Activated naive CD4-positive, alpha-beta T cell treated with anti-CD3 and anti-CD28 coated beads, Interleukin-2, amount 10 ng/mL, durations not matched to agents 7 days and 5 days (primary cell): ENCODE data around the gene EXOC2.

Experiments
- CTCF ChIA-PET: fragments of 350-600 bp; sonication (Branson Sonifier 250); formaldehyde crosslinking; loops from one replicate; lab custom pipeline; 2021; ENCODE audit warnings: antibody characterized with exemption; lab: Charles Lee
- DNase-seq: peaks from one replicate; pipeline ENCODE4 v3.0.0-alpha.2; 2020
- H3K27ac Mint-ChIP-seq: one replicate; pipeline ENCODE4 v1.8.0; 2021; ENCODE audit warnings: mild to moderate bottlenecking, moderate library complexity, mixed read lengths
- H3K27me3 Mint-ChIP-seq: one replicate; pipeline ENCODE4 v1.8.0; 2021; ENCODE audit warnings: mild to moderate bottlenecking, mixed read lengths
- H3K36me3 Mint-ChIP-seq: one replicate; pipeline ENCODE4 v1.8.0; 2021; ENCODE audit warnings: mixed read lengths
- H3K4me1 Mint-ChIP-seq: one replicate; pipeline ENCODE4 v1.8.0; 2021; ENCODE audit warnings: mixed read lengths
- H3K4me3 Mint-ChIP-seq: one replicate; pipeline ENCODE4 v1.8.0; 2021; ENCODE audit warnings: mild to moderate bottlenecking, moderate library complexity, mixed read lengths
- H3K9me3 Mint-ChIP-seq: one replicate; pipeline ENCODE4 v1.8.0; 2021; ENCODE audit warnings: mixed read lengths

Gene EXOC2

DNA sequence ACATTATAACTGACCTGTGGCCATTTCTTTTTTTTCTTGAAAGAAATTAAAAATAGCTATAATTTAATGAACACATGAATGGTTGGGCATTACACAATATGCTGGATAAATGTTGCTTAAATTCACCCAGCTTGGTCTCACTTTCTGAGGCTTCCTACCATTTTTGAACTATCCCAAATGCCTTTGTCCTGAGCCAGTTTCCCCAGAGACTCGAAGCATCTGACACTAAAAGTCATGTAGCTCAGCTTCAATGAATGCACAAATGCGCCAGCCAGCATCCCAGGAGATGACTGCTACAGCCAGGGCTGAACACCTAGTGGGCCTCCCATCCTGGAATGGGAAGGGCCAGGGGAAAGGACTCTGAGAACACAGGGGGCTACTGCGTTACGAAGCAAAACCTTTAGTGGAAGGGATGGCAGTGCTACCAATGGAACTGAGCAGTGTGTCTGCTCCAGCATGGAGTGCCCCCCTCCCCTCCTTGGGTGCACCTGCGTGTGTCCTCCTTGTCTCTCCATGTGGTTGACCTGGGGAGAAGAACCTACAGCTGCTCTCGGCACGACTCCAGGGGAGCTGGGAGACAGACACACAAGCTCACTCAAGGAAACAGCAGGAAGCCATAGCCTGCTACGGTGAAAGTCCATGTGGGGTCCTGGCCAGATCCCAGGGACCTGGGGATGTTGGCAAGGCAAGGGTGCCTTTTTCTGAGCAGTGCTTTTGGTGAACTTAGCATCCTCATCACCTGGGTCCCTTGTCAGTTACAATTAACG is 240.5 kb downstream of the EXOC2 start:
- H3K27me3 Mint-ChIP-seq: peaks cover 12% of the 10 kb centered on the region
- peaks cover 9% of the 10 kb centered on the region for H3K9me3 Mint-ChIP-seq
- CTCF ChIA-PET: interaction anchor here (1.1 to 1.8 kb wide), 2 partner anchors 17 to 141 kb away, joined by 3 to 5 read pairs; no protein-coding TSS in a partner anchor
- H3K27ac Mint-ChIP-seq: no peak overlapping the region
- peaks cover 4% of the 10 kb centered on the region for H3K36me3 Mint-ChIP-seq
- DNase-seq: no peak
- peaks cover 29% of the 10 kb centered on the region for H3K4me1 Mint-ChIP-seq
- H3K4me3 Mint-ChIP-seq: no peak overlapping the region

DNA sequence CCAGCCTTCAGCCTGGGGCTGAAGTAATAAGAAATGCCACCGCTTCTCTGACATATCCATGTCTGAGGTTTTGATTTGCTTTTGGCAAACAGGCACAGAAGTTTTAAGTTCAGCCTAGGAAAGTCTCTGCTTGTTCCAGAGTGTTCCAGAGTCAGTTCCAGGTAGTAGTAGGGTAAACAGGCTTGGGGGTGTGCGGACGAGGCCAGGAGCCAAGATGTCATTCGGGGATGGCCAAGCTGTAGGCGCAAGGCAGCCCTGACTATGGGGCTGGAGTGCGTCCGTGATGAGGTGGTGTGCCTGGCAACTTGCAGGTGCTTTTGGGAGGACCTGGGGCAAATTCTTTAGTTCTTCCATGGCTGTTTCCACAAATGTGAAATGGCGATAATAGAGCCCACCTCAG is 241.1 kb downstream of the EXOC2 start:
- Mint-ChIP-seq H3K4me1 (peaks cover 35% of the 10 kb centered on the region), H3K36me3 (no peaks in the 10 kb centered on the region), H3K27me3 (peaks cover 12% of the 10 kb centered on the region), H3K27ac (no peak overlapping the region), H3K9me3 (peaks cover 3% of the 10 kb centered on the region), H3K4me3 (no peak overlapping the region)
- no peak for DNase-seq
- CTCF ChIA-PET: interaction anchor here (1.1 to 1.8 kb wide), 2 partner anchors 16 to 141 kb away, joined by 3 to 5 read pairs; no protein-coding TSS in a partner anchor

DNA sequence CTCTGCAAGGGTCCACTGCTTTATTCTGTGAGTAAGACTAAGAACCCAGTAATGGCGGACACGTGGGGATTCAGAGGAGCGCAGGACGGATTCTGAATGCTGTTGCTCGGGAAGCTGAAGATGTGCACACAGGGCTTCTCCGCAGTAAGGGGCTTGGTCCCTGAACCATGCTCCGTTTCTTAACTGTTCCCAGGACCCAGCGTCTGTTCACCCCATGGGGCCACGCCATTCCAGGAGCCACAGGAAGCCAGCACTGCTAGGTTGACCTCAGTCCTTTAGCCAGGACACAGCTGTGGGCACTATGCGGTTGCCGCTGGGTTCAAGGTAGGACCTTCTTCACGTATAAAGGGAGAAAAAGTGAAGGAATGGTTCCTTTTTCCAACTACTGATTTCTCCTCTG is 241.6 kb downstream of the EXOC2 start:
- H3K4me1 Mint-ChIP-seq: peaks cover 41% of the 10 kb centered on the region
- peaks cover 12% of the 10 kb centered on the region for H3K27me3 Mint-ChIP-seq
- no peak overlapping the region for H3K27ac Mint-ChIP-seq
- no peaks in the 10 kb centered on the region for H3K36me3 Mint-ChIP-seq
- peaks cover 3% of the 10 kb centered on the region for H3K9me3 Mint-ChIP-seq
- DNase-seq: no peak
- no peak overlapping the region for H3K4me3 Mint-ChIP-seq
- CTCF ChIA-PET: no interaction called here

DNA sequence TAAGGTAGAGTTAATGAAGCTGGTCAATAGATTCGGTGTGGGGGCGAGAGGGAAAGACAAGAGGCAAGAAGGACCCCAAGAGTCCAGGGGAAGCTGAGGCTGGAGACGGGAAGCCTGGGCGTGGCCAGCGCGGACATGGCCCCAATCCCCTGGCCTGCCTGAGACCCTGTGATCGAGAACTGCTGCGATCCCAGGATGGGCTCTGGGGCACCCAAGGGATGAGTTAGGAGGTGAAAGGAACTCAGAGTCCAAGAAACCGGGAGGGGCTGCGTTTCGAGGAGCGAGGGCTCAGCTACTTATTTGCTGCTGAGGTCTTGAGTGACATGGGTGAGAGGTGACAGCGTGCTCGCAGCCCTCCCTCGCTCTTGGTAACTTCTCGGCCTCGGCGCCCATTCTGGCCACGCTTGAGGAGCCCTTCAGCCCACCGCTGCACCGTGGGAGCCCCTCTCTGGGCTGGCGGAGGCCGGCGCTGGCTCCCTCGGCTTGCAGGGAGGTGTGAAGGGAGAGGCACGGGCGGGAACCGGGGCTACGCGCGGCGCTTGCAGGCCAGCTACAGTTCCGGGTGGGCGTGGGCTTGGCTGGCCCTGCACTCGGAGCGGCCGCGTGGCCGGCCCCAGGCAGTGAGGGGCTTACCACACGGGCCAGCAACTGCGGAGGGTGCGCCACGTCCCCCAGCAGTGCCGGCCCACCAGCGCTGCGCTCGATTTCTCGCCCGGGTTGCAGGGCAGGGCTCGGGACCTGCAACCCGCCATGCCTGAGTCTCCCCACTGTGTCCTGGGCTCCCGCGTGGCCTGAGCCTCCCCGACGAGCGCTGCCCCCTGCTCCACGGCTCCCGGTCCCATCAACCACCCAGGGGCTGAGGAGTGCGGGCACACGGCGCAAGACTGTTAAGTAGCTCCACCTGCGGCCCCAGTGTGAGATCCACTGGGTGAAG is 243.2 kb downstream of the EXOC2 start:
- CTCF ChIA-PET: no interaction called here
- Mint-ChIP-seq H3K4me1 (peaks cover 49% of the 10 kb centered on the region), H3K27ac (no peak overlapping the region), H3K9me3 (peaks cover 3% of the 10 kb centered on the region), H3K36me3 (no peaks in the 10 kb centered on the region), H3K27me3 (peaks cover 12% of the 10 kb centered on the region), H3K4me3 (no peak overlapping the region)
- no peak for DNase-seq

DNA sequence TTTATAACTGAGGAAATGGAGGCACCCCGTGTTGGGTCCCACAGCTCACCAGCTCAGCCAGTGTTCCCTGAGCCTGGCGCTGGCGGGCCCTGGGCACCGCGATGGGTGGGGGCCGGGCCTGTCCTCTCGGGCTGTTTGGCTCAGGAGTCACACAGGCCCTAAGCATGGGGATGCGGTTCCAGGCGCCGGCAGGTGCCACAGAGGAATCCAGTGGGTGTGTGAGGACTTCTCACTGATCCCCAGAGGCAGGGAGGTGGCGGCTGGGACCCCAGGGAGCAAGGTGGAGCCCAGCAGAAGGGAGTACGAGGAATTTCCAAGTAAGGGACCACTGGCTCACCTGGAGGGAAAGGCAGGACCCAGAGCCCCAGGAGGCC is 243.9 kb downstream of the EXOC2 start:
- H3K27me3 Mint-ChIP-seq: peaks cover 12% of the 10 kb centered on the region
- peaks cover 52% of the 10 kb centered on the region for H3K4me1 Mint-ChIP-seq
- H3K9me3 Mint-ChIP-seq: peaks cover 3% of the 10 kb centered on the region
- CTCF ChIA-PET: no interaction called here
- H3K27ac Mint-ChIP-seq: peak overlapping the region; percentile 95
- H3K4me3 Mint-ChIP-seq: no peak overlapping the region
- no peak for DNase-seq
- no peaks in the 10 kb centered on the region for H3K36me3 Mint-ChIP-seq

DNA sequence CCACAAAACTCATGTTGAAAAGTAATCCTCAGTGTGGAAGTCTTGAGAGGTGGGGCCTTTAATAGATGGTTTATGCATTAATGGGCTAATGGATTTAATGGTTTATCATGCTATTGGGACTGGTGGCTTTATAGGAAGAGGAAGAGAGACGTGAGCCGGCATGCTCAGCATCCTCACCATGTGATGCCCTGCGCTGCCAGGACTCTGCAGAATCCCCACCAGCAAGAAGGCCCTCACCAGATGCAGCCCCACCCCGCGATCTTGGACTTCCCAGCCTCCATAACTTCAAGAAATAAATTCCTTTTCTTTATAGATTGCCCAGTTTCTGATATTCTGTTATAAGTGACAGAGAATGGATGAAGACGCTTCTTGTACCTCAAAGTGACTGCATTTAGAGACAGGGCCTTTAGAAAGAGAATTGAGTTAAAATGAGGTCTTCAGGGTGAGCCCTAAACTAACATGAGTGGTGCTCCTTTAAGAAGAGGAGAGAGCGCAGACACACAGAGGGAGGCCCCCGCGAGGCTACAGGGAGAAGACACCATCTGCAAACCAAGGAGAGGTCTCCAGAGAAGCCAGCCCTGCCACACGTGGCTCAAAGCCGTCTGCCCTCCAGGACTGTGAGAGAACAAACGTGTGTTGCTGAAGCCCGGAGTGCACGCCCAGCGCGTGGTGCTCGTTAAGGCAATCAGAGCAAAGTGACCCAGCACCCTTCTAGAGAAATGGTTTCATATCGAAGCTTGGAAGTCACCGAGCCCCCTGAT is 244.5 kb downstream of the EXOC2 start:
- H3K36me3 Mint-ChIP-seq: no peaks in the 10 kb centered on the region
- peaks cover 3% of the 10 kb centered on the region for H3K9me3 Mint-ChIP-seq
- H3K4me3 Mint-ChIP-seq: no peak overlapping the region
- peaks cover 58% of the 10 kb centered on the region for H3K4me1 Mint-ChIP-seq
- peak overlapping the region; percentile 95 for H3K27ac Mint-ChIP-seq
- CTCF ChIA-PET: no interaction called here
- DNase-seq: no peak
- H3K27me3 Mint-ChIP-seq: peaks cover 12% of the 10 kb centered on the region

DNA sequence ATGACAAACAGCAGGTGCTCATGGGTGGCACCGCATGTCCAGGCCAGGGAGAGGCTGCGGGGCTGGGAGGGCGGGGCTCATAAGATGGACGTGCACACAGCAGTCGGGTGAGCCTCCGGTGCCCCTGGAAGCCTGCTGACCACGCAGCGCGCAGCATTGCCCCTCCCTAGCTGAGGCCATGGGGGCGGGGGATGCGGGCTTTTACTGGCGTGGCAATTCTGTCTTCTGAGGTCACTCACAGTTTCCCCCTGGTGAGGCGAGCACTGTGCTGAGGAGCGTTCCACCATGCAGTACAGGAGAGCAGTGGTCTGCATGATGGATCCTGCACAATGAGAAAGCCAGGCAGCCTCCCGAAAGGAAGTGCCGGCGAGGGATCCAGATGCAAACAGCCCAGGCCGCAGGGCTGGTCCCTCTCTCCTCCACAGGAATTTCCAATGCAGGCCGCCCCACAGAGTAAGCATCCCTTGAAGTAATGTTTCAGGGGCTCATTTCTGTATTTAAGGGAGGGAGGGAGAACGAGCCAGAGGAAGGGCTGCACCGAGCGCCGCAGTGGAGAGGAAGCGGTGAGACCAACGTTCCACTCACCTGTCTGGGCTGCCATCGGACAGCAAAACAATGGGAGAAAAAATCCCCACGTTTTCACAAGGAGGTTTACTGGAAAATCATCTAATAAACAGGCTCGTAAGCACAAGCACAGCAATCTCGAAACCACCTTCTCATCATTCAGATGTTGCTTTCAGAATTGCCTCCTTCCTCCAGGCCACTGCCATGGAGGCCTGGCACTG is 245.4 kb downstream of the EXOC2 start:
- H3K36me3 Mint-ChIP-seq: no peaks in the 10 kb centered on the region
- peak overlapping the region; percentile 95 for H3K27ac Mint-ChIP-seq
- peak; percentile 53 for DNase-seq
- CTCF ChIA-PET: interaction anchor here (0.6 to 3.2 kb wide), 11 partner anchors 12 to 69 kb away, joined by 3 to 19 read pairs (median 3); partner anchors contain the start of gene IRF4
- H3K4me1 Mint-ChIP-seq: peaks cover 64% of the 10 kb centered on the region
- peaks cover 3% of the 10 kb centered on the region for H3K9me3 Mint-ChIP-seq
- H3K4me3 Mint-ChIP-seq: peak overlapping the region; percentile 46
- peaks cover 2% of the 10 kb centered on the region for H3K27me3 Mint-ChIP-seq

DNA sequence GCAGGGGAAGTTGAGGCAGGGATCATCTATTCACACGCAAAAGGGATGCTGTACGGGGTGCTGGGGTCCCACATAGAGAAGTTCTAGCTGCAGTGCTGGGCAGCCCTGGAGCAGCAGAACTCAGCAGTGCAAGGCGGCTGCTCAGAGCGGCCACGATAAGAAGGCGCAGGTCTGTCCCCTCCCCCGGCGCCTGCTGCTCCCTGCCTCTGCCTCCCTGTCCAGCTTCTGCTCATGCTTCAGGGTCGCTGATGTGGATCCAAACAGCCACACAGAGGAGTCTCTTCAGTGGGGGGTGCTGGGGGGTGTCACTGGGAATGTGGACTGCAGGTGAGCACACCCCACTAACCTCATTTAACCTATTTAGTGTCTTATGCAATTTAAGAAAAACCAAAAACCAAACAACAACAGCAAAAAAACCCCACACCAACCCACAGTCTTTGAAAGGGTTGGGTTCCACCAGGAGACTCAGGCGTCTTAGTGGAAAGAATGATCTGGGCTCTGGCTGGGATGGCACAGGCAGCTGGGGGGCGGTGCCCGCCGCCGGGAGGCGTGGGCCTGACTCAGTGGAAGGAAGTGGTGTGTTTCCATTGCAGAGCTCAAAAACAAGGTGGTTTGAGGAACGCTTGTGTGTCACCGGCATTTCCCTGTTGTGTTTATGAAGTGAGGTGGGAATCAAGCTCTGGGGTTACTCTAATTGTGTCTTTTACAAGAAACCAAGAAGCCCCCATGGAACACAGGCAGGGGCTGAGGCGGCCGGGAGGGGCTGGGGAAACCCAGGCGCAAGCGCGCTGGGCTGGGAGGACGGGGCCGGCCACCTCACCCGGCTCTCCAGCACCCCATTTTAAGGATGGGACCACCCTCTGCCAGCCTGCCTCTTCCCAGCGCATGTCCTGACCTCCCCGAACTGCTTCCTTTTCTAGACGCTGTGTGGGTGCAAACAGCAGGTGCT is 246.2 kb downstream of the EXOC2 start:
- Mint-ChIP-seq H3K27me3 (no peaks in the 10 kb centered on the region), H3K4me3 (peak overlapping the region; percentile 60), H3K36me3 (no peaks in the 10 kb centered on the region), H3K9me3 (peaks cover 3% of the 10 kb centered on the region), H3K27ac (peak overlapping the region; percentile 95), H3K4me1 (peaks cover 66% of the 10 kb centered on the region)
- CTCF ChIA-PET: interaction anchor here (0.5 to 3.2 kb wide), 17 partner anchors 11 to 70 kb away, joined by 3 to 19 read pairs (median 3); partner anchors contain the start of gene IRF4
- peak; percentile 91 for DNase-seq

DNA sequence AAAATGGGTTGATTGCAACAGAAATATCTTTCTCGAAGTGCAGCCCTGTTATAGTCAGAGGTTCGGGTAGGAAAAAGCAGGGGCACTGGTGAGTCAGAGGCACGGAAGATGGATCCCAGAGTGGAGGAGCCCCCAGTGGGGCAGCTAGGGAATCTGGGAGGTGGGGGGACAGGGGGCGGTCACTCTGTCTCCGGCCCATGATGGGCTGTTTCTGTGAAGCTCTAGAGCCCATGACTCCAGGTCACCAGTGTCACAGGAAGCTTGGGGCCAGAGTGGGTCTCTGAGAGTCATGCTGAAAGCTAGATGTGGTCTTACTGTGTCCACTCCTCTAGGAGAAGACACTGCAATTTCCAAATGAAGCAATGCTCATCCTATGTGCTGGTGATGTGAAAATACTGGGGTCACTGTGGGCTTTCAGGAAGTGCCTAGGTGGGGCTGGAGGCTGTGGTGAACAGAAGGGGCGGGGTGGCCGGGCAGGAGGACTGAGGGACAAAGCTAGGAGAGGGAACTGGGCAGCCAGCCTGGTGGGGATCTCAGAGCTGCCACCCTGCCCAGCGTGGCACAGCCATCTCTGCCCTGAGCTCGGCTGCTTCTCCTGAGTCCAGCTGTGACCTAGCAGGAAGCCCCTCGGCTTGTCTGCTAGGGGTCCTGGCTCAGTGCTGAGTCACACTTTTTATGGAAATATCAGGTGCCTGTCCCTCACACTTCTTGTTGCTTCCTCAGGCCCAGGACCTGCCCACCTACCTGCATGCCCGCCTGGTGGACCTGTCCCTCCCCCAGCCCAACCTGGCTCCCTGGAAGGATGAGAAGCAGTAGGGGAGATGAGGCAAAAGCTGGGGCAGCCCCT is 247.1 kb downstream of the EXOC2 start:
- H3K4me3 Mint-ChIP-seq: peak overlapping the region; percentile 60
- H3K9me3 Mint-ChIP-seq: peaks cover 3% of the 10 kb centered on the region
- no peaks in the 10 kb centered on the region for H3K27me3 Mint-ChIP-seq
- DNase-seq: peak; percentile 32
- peaks cover 66% of the 10 kb centered on the region for H3K4me1 Mint-ChIP-seq
- H3K27ac Mint-ChIP-seq: peak overlapping the region; percentile 95
- CTCF ChIA-PET: interaction anchor here (0.9 to 3.2 kb wide), 15 partner anchors 10 to 113 kb away, joined by 3 to 19 read pairs (median 4); partner anchors contain the start of gene IRF4
- no peaks in the 10 kb centered on the region for H3K36me3 Mint-ChIP-seq

DNA sequence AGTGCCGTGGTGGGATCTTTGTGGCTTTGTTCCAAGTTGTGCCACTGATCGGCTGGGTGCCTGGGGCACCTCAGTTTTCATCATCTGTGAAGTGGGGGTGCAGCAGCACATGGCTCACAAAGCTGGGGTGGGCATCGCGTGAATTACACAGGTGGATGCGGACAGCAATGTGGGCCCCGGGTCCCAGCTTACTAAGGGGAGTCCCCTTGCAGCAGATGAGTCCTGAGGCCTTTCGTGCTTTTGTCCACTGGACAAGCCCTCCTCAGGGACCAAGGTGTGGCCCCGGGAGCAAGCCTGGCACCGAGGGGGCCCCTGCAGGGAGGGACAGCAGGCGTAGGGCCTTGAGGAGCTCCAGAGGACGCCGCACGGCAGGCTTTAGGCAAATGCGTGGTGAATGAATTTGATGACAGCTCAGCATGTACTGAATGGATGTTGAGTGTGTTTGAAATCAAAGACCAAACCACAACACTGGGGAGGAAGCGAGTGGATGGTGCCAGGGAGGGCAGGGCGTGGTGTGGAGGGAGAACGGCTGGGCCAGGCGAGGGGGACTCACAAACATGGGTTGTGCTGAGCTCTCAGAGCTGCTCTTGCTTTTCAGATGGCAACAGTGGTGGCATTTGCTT is 248.2 kb downstream of the EXOC2 start:
- peak overlapping the region; percentile 60 for H3K4me3 Mint-ChIP-seq
- peak overlapping the region; percentile 95 for H3K27ac Mint-ChIP-seq
- CTCF ChIA-PET: interaction anchor here (0.6 to 3.2 kb wide), 12 partner anchors 9 to 254 kb away, joined by 3 to 19 read pairs (median 4); no protein-coding TSS in a partner anchor
- no peaks in the 10 kb centered on the region for H3K36me3 Mint-ChIP-seq
- H3K27me3 Mint-ChIP-seq: peaks cover 4% of the 10 kb centered on the region
- peak; percentile 88 for DNase-seq
- H3K9me3 Mint-ChIP-seq: no peaks in the 10 kb centered on the region
- peaks cover 66% of the 10 kb centered on the region for H3K4me1 Mint-ChIP-seq

DNA sequence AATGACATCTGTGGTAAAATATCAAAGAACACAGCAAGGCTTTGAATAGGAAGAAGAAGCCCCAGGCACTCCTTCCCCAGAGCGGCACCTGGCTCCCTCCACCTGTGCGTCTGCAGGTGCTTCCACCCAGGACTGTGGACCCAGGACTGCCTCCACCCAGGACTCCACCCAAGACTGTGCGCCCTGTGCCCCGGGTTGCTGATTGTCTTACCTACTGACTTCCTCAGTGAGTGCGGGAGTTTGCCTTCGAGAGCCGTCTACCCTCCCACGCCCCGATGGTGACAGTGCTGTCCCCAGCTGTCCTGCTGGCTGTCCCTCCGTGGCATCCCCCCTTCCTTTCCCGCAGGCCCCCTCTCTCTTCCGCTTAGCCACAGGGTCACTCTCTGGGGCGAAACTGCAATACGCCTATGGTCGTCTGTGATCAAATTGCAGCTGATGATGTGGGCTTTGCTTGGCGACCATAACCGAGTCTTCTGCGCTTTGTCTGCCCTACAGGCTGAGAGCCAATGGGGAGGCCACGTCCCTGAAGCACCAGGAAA is 249.2 kb downstream of the EXOC2 start:
- CTCF ChIA-PET: interaction anchor here (1.7 kb wide), 1 partner anchor 54 kb away, joined by 5 read pairs; no protein-coding TSS in a partner anchor
- H3K27ac Mint-ChIP-seq: peak overlapping the region; percentile 95
- no peak for DNase-seq
- H3K36me3 Mint-ChIP-seq: no peaks in the 10 kb centered on the region
- no peaks in the 10 kb centered on the region for H3K9me3 Mint-ChIP-seq
- H3K4me3 Mint-ChIP-seq: no peak overlapping the region
- peaks cover 4% of the 10 kb centered on the region for H3K27me3 Mint-ChIP-seq
- H3K4me1 Mint-ChIP-seq: peaks cover 60% of the 10 kb centered on the region
